ENCODE data around the gene PIK3R3. TPM values are rescaled to one million over a fixed set of nuclear protein-coding genes. Genes with fewer than 3 reads are reported as not detected.

Gene PIK3R3
- total RNA-seq, 1 donor from 2014 or later = 1.8 TPM

GRCh38 chr1:46081206-46081605 is 51.2 kb downstream of the PIK3R3 start:
- Histone ChIP-seq H3K27me3 (ENCODE audit: control insufficient read depth, insufficient read depth, low read length) (no peaks in the 10 kb centered on the region), H3K4me3 (ENCODE audit: low read depth, low read length) (no peak overlapping the region), H3K36me3 (ENCODE audit: control insufficient read depth, insufficient read depth, low read length) (no peaks in the 10 kb centered on the region)
- no peak for FAIRE-seq
- DNase-seq (ENCODE audit: low read depth) = no peak
- TF ChIP-seq CTCF (IDR thresholded peaks at IDR 0.05; ENCODE audit: insufficient read depth, low read length, severe bottlenecking) = no peak

- no peaks in the 10 kb centered on the region for H3K36me3 ChIP-seq (ENCODE audit: control insufficient read depth, insufficient read depth, low read length)
- FAIRE-seq (no peak), DNase-seq (ENCODE audit: low read depth) (no peak)
- no peaks in the 10 kb centered on the region for H3K27me3 ChIP-seq (ENCODE audit: control insufficient read depth, insufficient read depth, low read length)
- no peak for TF ChIP-seq CTCF (IDR thresholded peaks at IDR 0.05; ENCODE audit: insufficient read depth, low read length, severe bottlenecking)
- no peak overlapping the region for H3K4me3 ChIP-seq (ENCODE audit: low read depth, low read length)
Observed at GRCh38 chr1:46080257-46080656, 52.2 kb downstream of the PIK3R3 start.

- H3K4me3 ChIP-seq (ENCODE audit: low read depth, low read length) = no peak overlapping the region
- TF ChIP-seq CTCF (IDR thresholded peaks at IDR 0.05; ENCODE audit: insufficient read depth, low read length, severe bottlenecking) = no peak
- DNase-seq (ENCODE audit: low read depth) (peak; percentile 90), FAIRE-seq (no peak)
- H3K27me3 ChIP-seq (ENCODE audit: control insufficient read depth, insufficient read depth, low read length) = no peaks in the 10 kb centered on the region
- H3K36me3 ChIP-seq (ENCODE audit: control insufficient read depth, insufficient read depth, low read length) = peaks cover 1% of the 10 kb centered on the region
Observed at GRCh38 chr1:46077644-46078043, 54.8 kb downstream of the PIK3R3 start.

- Histone ChIP-seq H3K4me3 (ENCODE audit: low read depth, low read length) (no peak overlapping the region), H3K27me3 (ENCODE audit: control insufficient read depth, insufficient read depth, low read length) (no peaks in the 10 kb centered on the region), H3K36me3 (ENCODE audit: control insufficient read depth, insufficient read depth, low read length) (peaks cover 1% of the 10 kb centered on the region)
- TF ChIP-seq CTCF (IDR thresholded peaks at IDR 0.05; ENCODE audit: insufficient read depth, low read length, severe bottlenecking) = no peak
- FAIRE-seq (peak; percentile 43), DNase-seq (ENCODE audit: low read depth) (no peak)
Observed at GRCh38 chr1:46076343-46076742, 56.1 kb downstream of the PIK3R3 start.

- TF ChIP-seq CTCF (IDR thresholded peaks at IDR 0.05; ENCODE audit: insufficient read depth, low read length, severe bottlenecking) = no peak
- DNase-seq (ENCODE audit: low read depth) (peak; percentile 74), FAIRE-seq (no peak)
Observed at GRCh38 chr1:46072975-46073374, 59.5 kb downstream of the PIK3R3 start.

GRCh38 chr1:46070164-46070814 is 62.1 kb downstream of the PIK3R3 start:
- no peak for TF ChIP-seq CTCF (IDR thresholded peaks at IDR 0.05; ENCODE audit: insufficient read depth, low read length, severe bottlenecking)
- peaks cover 1% of the 10 kb centered on the region for H3K36me3 ChIP-seq (ENCODE audit: control insufficient read depth, insufficient read depth, low read length)
- no peak for DNase-seq (ENCODE audit: low read depth)
- FAIRE-seq = no peak
- no peak overlapping the region for H3K4me3 ChIP-seq (ENCODE audit: low read depth, low read length)
- H3K27me3 ChIP-seq (ENCODE audit: control insufficient read depth, insufficient read depth, low read length) = no peaks in the 10 kb centered on the region

More at GRCh38 chr1:46072975-46073374, 59.5 kb downstream of the PIK3R3 start:
- no peak overlapping the region for H3K4me3 ChIP-seq (ENCODE audit: low read depth, low read length)
- H3K27me3 ChIP-seq (ENCODE audit: control insufficient read depth, insufficient read depth, low read length) = no peaks in the 10 kb centered on the region
- peaks cover 1% of the 10 kb centered on the region for H3K36me3 ChIP-seq (ENCODE audit: control insufficient read depth, insufficient read depth, low read length)

All from bronchial epithelial cell (primary cell).